ENCODE measurements around the gene IGF2R.
"Not testable (repeated sequence)": the region's sequence is repeated elsewhere in the genome, so short reads cannot be mapped to it uniquely, and the experiment has no call there.

IGF2R gene

DNA sequence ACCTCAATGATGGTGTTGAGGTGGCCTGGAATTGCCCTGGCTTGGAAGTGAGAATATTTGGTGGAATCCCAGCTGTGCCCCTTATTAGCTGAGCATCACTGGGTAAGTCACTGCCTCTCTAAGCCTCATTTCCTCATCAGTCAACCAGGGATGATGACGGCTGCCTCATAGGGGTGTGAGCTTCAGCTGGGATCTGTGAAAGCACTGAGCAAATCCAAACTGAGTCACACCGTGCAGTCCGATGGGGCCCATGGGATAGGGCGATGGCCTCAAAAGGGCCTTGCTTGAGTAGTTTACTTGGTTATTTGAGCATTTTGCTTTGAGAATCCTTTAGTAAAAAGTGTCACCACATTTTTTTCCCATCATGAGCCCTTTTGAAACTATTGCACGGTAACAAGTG, 153.9 kb downstream of the IGF2R start:
- Histone ChIP-seq H3K9me3 (ENCODE audit: control insufficient read depth, low read length) (no peaks in the 10 kb centered on the region), H3K27me3 (replicated peaks; ENCODE audit: control insufficient read depth, insufficient read depth, low read length, poor library complexity, severe bottlenecking) (no peaks in the 10 kb centered on the region), H3K4me3 (ENCODE audit: insufficient read depth, low read depth, low read length, poor library complexity, severe bottlenecking) (no peak overlapping the region), H3K36me3 (ENCODE audit: control insufficient read depth, insufficient read depth, low read length) (no peaks in the 10 kb centered on the region), H3K27ac (ENCODE audit: insufficient read depth, low read length, poor library complexity, severe bottlenecking) (no peak overlapping the region), H3K4me1 (ENCODE audit: control insufficient read depth, insufficient read depth, low read length, poor library complexity, severe bottlenecking) (no peaks in the 10 kb centered on the region)
- DNase-seq: no peak

DNA sequence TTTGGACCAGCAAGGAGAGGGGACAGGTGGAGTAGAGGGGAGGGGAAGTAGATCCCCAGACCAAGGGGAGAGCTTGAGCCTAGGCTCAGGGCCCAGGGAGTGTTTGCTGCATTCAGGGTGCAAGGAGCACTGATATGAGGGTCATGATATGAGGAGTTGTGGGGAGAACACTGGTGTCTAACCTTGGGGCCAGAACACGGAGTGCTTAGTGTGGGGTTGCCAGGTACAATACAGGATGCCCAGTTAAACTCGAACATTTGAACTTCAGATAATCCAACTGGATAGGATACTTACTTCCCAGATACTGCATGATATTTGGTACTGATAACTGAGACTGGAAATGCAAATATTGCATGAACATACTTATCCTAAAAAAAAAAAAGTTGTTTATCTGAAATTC, 155.1 kb downstream of the IGF2R start:
- Histone ChIP-seq H3K9me3 (ENCODE audit: control insufficient read depth, low read length) (no peaks in the 10 kb centered on the region), H3K36me3 (ENCODE audit: control insufficient read depth, insufficient read depth, low read length) (no peaks in the 10 kb centered on the region), H3K4me3 (ENCODE audit: insufficient read depth, low read depth, low read length, poor library complexity, severe bottlenecking) (no peak overlapping the region), H3K4me1 (ENCODE audit: control insufficient read depth, insufficient read depth, low read length, poor library complexity, severe bottlenecking) (no peaks in the 10 kb centered on the region), H3K27me3 (replicated peaks; ENCODE audit: control insufficient read depth, insufficient read depth, low read length, poor library complexity, severe bottlenecking) (no peaks in the 10 kb centered on the region), H3K27ac (ENCODE audit: insufficient read depth, low read length, poor library complexity, severe bottlenecking) (no peak overlapping the region)
- no peak for DNase-seq

DNA sequence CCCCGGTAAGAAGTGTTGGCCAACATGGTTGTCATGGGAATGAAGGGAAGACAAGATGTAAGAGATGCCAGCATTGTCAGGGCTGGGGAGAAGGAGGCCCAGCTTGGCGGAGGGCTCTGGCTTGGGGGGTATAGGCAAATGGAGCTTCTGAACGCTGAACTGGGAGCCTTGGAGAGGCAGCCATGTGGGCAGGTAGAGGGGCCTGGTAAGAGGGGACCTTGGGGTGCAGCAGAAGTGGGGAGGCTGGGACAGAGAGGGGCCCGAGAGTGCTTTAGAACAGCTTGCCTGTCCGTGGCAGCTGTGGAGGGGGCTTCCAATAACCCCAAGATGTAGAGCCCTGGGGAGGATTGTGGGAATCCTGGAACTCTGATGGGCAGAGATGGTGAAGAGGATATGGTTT, 155.7 kb downstream of the IGF2R start:
- DNase-seq: no peak
- H3K27ac ChIP-seq (ENCODE audit: insufficient read depth, low read length, poor library complexity, severe bottlenecking): no peak overlapping the region

DNA sequence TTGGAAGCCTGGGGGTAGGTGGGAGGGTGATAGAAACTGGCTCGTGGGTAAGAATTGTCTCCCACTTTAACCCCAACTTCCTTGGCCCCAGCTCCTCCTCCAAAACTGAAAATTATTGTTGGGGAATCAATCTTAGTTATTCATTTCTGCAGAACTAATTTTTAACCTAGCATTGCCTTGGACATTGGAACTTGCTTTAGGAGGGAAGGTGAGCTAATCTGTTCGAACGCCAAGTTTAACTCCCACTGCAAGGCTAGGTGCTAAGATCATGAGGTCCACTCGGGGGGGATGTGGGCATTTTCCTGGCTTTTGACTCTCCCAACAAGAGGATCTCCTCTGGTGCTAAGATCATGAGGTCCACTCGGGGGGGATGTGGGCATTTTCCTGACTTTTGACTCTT, 156.2 kb downstream of the IGF2R start:
- H3K27me3 ChIP-seq (replicated peaks; ENCODE audit: control insufficient read depth, insufficient read depth, low read length, poor library complexity, severe bottlenecking); DNase-seq; H3K27ac ChIP-seq (ENCODE audit: insufficient read depth, low read length, poor library complexity, severe bottlenecking); H3K36me3 ChIP-seq (ENCODE audit: control insufficient read depth, insufficient read depth, low read length); H3K4me1 ChIP-seq (ENCODE audit: control insufficient read depth, insufficient read depth, low read length, poor library complexity, severe bottlenecking); H3K9me3 ChIP-seq (ENCODE audit: control insufficient read depth, low read length); H3K4me3 ChIP-seq (ENCODE audit: insufficient read depth, low read depth, low read length, poor library complexity, severe bottlenecking): not testable (repeated sequence)

More for the DNA sequence above, 155.7 kb downstream of the IGF2R start:
- Histone ChIP-seq H3K36me3 (ENCODE audit: control insufficient read depth, insufficient read depth, low read length) (no peaks in the 10 kb centered on the region), H3K4me3 (ENCODE audit: insufficient read depth, low read depth, low read length, poor library complexity, severe bottlenecking) (no peak overlapping the region), H3K4me1 (ENCODE audit: control insufficient read depth, insufficient read depth, low read length, poor library complexity, severe bottlenecking) (no peaks in the 10 kb centered on the region), H3K9me3 (ENCODE audit: control insufficient read depth, low read length) (no peaks in the 10 kb centered on the region), H3K27me3 (replicated peaks; ENCODE audit: control insufficient read depth, insufficient read depth, low read length, poor library complexity, severe bottlenecking) (no peaks in the 10 kb centered on the region)

GRCh38 chr6:160127270-160128124, 158.6 kb downstream of the IGF2R start:
- DNase-seq: no peak
- Histone ChIP-seq H3K9me3 (ENCODE audit: control insufficient read depth, low read length) (no peaks in the 10 kb centered on the region), H3K4me3 (ENCODE audit: insufficient read depth, low read depth, low read length, poor library complexity, severe bottlenecking) (no peak overlapping the region), H3K36me3 (ENCODE audit: control insufficient read depth, insufficient read depth, low read length) (no peaks in the 10 kb centered on the region), H3K27me3 (replicated peaks; ENCODE audit: control insufficient read depth, insufficient read depth, low read length, poor library complexity, severe bottlenecking) (no peaks in the 10 kb centered on the region), H3K4me1 (ENCODE audit: control insufficient read depth, insufficient read depth, low read length, poor library complexity, severe bottlenecking) (no peaks in the 10 kb centered on the region), H3K27ac (ENCODE audit: insufficient read depth, low read length, poor library complexity, severe bottlenecking) (no peak overlapping the region)

- H3K4me3 ChIP-seq (ENCODE audit: insufficient read depth, low read depth, low read length, poor library complexity, severe bottlenecking): no peak overlapping the region
- no peak overlapping the region for H3K27ac ChIP-seq (ENCODE audit: insufficient read depth, low read length, poor library complexity, severe bottlenecking)
- no peaks in the 10 kb centered on the region for H3K4me1 ChIP-seq (ENCODE audit: control insufficient read depth, insufficient read depth, low read length, poor library complexity, severe bottlenecking)
- H3K36me3 ChIP-seq (ENCODE audit: control insufficient read depth, insufficient read depth, low read length): no peaks in the 10 kb centered on the region
- H3K9me3 ChIP-seq (ENCODE audit: control insufficient read depth, low read length): no peaks in the 10 kb centered on the region
- no peak for DNase-seq
- no peaks in the 10 kb centered on the region for H3K27me3 ChIP-seq (replicated peaks; ENCODE audit: control insufficient read depth, insufficient read depth, low read length, poor library complexity, severe bottlenecking)
Observed at GRCh38 chr6:160128125-160128683, 159.3 kb downstream of the IGF2R start.

GRCh38 chr6:160128879-160129516, 160.1 kb downstream of the IGF2R start:
- H3K4me1 ChIP-seq (ENCODE audit: control insufficient read depth, insufficient read depth, low read length, poor library complexity, severe bottlenecking): no peaks in the 10 kb centered on the region
- no peaks in the 10 kb centered on the region for H3K27me3 ChIP-seq (replicated peaks; ENCODE audit: control insufficient read depth, insufficient read depth, low read length, poor library complexity, severe bottlenecking)
- H3K4me3 ChIP-seq (ENCODE audit: insufficient read depth, low read depth, low read length, poor library complexity, severe bottlenecking): no peak overlapping the region
- no peaks in the 10 kb centered on the region for H3K36me3 ChIP-seq (ENCODE audit: control insufficient read depth, insufficient read depth, low read length)
- no peak for DNase-seq
- no peaks in the 10 kb centered on the region for H3K9me3 ChIP-seq (ENCODE audit: control insufficient read depth, low read length)
- H3K27ac ChIP-seq (ENCODE audit: insufficient read depth, low read length, poor library complexity, severe bottlenecking): no peak overlapping the region

DNA sequence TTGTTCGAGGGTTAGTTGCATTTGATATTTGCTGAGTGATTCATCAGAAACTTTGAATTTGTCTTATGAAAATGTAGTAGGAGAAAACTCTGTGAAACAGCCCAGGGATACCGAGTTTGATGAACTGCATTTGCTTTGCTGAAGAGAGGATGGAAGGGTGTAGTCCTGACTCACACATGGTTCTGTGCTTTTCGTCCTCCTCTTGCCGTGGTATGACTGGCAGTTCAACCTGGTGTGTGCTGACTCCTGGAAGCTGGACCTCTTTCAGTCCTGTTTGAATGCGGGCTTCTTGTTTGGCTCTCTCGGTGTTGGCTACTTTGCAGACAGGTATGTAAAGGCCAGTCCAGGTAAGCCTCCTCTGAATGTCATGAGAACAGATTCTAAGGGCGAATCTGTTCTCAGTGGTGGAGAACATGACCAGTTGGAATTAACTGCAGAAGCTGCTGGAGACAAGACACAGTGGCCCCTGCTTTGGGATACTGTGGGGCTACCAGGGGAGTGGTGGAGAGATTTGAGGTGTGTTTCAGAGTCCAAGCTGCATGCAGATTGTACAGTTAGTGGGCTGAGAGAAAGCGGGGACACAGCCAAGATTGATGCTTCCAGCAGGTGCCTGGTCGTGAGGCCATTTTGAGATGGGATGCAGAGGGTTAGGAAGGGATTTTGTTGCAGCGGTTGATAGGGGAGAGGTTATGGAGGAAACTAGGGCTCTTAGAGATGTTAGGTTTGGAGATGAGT, 161.2 kb downstream of the IGF2R start:
- DNase-seq: no peak
- no peaks in the 10 kb centered on the region for H3K4me1 ChIP-seq (ENCODE audit: control insufficient read depth, insufficient read depth, low read length, poor library complexity, severe bottlenecking)
- no peaks in the 10 kb centered on the region for H3K9me3 ChIP-seq (ENCODE audit: control insufficient read depth, low read length)
- no peaks in the 10 kb centered on the region for H3K27me3 ChIP-seq (replicated peaks; ENCODE audit: control insufficient read depth, insufficient read depth, low read length, poor library complexity, severe bottlenecking)
- H3K36me3 ChIP-seq (ENCODE audit: control insufficient read depth, insufficient read depth, low read length): no peaks in the 10 kb centered on the region
- H3K4me3 ChIP-seq (ENCODE audit: insufficient read depth, low read depth, low read length, poor library complexity, severe bottlenecking): no peak overlapping the region
- no peak overlapping the region for H3K27ac ChIP-seq (ENCODE audit: insufficient read depth, low read length, poor library complexity, severe bottlenecking)

- H3K36me3 ChIP-seq (ENCODE audit: control insufficient read depth, insufficient read depth, low read length): no peaks in the 10 kb centered on the region
- DNase-seq: no peak
- H3K27me3 ChIP-seq (replicated peaks; ENCODE audit: control insufficient read depth, insufficient read depth, low read length, poor library complexity, severe bottlenecking): no peaks in the 10 kb centered on the region
- H3K27ac ChIP-seq (ENCODE audit: insufficient read depth, low read length, poor library complexity, severe bottlenecking): no peak overlapping the region
- H3K9me3 ChIP-seq (ENCODE audit: control insufficient read depth, low read length): no peaks in the 10 kb centered on the region
- no peaks in the 10 kb centered on the region for H3K4me1 ChIP-seq (ENCODE audit: control insufficient read depth, insufficient read depth, low read length, poor library complexity, severe bottlenecking)
- no peak overlapping the region for H3K4me3 ChIP-seq (ENCODE audit: insufficient read depth, low read depth, low read length, poor library complexity, severe bottlenecking)
Observed at GRCh38 chr6:160130729-160131484, 162.0 kb downstream of the IGF2R start.
